Endometrial microvascular endothelial cells (primary cell): ENCODE data around the gene KCNT2. TPM values are rescaled to one million over a fixed set of nuclear protein-coding genes. Genes with fewer than 3 reads are reported as not detected.

Experiments used
- in situ Hi-C: cut with HindIII; loops from 2 replicates; pipeline ENCODE4 v1.10.0; 2017; ENCODE audit warnings: low sequenced_read_pairs, low pct_unique_long_range_greater_than_20kb; ENCODE audit errors: inconsistent ontology term
- total RNA-seq: library from RNA; depleted of rRNA; stranded (reverse); fragments of >200 nt; gene quantifications from one replicate; pipeline ENCODE4 v1.2.3, GENCODE V29; 2015; ENCODE audit errors: inconsistent ontology term

The KCNT2 gene
- total RNA-seq, 1 donor from 2014 or later = not detected

- in situ Hi-C loops = no loop called here
Observed at GRCh38 chr1:196183941-196184340, 424.3 kb downstream of the KCNT2 start.

- in situ Hi-C loops = no loop called here
Observed at GRCh38 chr1:196181594-196181878, 426.7 kb downstream of the KCNT2 start.

- in situ Hi-C loops = no loop called here
Observed at GRCh38 chr1:196180847-196181593, 427.2 kb downstream of the KCNT2 start.

GRCh38 chr1:196178083-196178635 lies 430.1 kb downstream of the KCNT2 start:
- in situ Hi-C loops = no loop called here

Other genes with a start within 250 kb of the KCNT2 start
- gene CFH, start 43.6 kb upstream of the KCNT2 start, total RNA-seq = 5.5 TPM
- not detected for gene CFHR3, start 166.4 kb upstream of the KCNT2 start, total RNA-seq
- not detected for gene CFHR1, start 211.3 kb upstream of the KCNT2 start, total RNA-seq